ENCODE results near the gene RBCK1.

The RBCK1 gene

DNA sequence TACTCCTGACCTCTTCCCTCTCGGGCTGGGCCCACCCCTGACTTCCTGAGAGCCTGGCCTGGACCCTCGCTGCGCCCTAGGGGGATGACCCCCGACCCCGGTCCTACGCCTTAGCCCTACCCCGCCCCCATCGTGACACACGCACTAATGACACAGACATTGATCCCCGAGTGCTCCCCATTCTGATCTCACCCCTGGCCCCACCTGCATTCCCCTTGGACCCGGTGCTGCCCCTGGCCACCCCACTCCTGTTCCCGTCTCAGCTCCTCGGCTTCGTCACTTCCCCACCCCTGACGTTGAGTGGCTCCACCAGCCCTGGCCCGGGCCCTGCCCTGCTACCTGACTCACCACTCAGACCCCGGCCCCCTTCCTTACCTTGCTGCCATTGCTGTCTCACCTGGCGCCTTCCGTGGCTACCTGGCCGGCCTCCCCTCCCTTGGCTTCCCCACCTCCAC lies 12.1 kb downstream of the RBCK1 start:
- DNase-seq = no peak

DNA sequence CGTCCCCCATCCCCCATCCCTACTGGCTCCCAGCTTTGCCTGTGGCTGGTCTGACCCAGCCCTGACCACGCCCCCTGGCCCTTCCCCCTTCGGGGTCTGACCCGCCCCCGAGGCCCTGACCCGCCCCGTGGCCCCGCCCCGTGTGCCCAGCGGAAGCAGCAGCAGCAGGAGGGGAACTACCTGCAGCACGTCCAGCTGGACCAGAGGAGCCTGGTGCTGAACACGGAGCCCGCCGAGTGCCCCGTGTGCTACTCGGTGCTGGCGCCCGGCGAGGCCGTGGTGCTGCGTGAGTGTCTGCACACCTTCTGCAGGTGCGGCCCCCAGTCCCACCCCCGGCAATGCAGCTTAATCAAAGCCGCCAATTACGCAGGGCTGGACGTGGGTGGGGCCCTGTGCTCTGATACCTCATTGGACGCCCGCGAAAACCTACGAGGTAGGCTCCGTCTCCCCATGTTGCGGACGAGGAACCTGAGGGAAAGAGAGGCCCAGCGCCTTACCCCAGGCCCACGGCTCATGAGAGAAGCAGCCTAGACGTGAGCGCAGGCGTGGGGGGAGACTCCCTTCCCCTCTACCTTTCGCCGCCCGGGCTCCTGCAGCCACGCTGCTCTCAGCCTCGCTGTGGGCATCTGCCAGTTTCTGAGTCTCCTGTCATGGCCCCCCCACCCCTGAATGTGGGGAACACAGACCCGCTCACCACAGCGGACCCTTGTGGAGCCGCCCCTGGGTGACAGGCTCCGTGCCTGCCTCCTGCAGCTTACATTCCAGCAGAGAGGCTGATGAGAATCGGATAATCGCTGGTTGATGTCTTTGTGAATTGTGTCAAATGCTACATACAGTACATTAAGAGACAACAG lies 12.8 kb downstream of the RBCK1 start:
- DNase-seq = no peak

DNA sequence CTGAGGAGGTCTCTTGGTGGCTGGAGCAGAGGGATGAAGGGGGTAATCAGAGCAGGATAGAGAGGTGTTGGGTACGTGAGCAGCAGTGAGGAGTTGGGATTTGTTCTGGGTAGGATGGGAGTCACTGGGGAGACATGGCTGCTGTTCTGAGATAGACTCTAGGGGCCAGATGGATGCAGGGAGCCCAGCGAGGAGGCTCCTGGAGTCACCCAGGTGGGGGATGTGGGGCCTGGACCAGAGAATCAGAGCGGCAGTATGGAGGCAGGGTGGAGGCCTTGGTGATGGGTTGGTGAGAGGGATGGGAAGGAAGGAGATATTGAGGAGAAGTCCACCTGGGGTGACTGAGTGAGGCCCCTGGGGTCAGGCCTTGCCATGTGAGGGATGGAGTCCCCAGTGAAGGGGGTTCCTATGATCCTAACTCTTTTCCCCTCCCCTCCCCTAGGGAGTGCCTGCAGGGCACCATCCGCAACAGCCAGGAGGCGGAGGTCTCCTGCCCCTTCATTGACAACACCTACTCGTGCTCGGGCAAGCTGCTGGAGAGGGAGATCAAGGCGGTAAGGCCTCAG lies 13.7 kb downstream of the RBCK1 start:
- DNase-seq = no peak

DNA sequence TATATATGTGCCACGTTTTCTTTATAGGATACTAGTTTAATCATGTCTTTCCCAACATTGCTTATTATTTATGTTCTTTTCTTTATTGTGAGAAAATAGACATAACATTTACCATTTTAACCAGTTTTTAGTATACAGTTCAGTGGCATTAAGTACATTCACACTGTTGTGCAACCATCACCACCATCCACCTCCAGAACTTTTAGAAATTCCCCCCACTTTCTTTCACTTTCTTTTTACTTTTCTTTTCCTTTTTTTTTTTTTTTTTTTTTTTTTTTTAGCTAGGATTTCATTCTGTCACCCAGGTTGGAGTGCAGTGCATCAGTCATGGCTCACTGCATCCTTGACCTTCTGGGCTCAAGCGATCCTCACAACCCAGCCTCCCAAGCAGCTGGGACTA lies 18.5 kb downstream of the RBCK1 start:
- no peak for DNase-seq

DNA sequence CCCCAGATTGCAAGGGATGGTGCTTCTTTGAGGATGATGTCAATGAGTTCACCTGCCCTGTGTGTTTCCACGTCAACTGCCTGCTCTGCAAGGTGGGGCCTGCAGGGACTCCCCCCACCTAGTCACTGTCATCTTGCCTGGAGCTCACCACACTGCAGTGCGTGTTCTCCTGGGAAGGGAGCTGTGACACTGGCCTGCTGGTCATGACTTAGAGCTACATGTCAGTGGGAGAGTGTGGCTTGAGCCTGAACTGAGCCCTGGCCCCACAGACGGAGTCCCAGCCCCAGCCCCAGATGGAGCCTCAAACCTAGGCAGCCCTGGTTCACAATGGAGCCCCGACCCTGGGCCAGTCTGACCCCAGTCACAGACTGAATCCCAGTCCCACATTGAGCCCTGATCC lies 19.3 kb downstream of the RBCK1 start:
- DNase-seq = no peak

DNA sequence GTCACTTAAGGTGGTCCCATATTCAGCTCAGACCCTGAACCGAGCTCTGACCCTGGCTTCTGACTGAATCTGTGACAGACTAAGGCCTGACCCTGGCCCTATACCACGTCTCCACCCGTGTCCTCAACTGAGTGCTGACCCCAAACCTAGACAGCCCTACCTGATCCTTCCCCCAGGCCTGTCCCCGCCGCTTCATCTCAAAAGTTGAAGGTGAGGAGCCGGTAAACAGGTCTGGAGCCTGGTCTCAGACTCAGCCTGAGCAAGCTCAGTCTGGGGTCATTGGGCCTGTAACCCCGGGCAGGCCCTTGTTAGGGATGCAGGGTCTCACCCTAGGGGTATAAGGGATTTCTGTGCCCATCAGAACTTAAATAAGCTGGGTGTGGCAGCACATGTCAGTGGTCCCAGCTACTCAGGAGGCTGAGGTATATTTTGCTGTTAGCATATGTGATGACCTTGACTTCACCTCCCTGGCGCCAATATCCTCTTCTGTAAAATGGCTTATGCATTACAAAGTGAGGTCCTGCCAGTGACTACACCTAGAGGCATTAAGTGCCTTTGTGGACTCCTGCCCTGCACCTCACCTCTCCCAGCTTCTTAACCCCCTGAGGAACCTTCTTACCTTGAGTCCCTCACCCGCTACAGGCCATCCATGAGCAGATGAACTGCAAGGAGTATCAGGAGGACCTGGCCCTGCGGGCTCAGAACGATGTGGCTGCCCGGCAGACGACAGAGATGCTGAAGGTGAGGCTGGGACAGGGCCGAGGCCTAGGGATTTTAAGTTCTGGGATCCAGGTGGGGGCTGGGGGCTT lies 20.0 kb downstream of the RBCK1 start:
- DNase-seq = no peak

DNA sequence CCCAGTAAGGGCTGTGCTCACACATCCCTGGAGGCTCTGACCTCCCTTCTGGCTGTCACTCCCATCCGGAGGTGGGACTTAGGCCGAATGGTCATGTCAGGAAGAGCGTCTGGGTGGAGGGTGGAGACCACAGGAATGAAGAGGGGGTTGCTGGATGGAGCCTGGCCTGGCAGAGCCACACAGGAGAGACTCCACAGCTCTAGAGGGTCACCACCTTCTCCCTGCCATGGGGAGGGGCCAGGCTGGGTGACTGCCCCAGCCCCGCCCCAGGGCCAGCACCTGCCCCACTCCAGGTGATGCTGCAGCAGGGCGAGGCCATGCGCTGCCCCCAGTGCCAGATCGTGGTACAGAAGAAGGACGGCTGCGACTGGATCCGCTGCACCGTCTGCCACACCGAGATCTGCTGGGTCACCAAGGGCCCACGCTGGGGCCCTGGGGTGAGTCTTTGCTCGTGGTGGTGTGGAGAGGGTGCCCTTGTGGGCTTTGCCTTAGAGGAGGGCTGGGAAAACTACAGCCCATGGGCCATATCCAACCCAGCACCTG lies 20.6 kb downstream of the RBCK1 start:
- DNase-seq = no peak

DNA sequence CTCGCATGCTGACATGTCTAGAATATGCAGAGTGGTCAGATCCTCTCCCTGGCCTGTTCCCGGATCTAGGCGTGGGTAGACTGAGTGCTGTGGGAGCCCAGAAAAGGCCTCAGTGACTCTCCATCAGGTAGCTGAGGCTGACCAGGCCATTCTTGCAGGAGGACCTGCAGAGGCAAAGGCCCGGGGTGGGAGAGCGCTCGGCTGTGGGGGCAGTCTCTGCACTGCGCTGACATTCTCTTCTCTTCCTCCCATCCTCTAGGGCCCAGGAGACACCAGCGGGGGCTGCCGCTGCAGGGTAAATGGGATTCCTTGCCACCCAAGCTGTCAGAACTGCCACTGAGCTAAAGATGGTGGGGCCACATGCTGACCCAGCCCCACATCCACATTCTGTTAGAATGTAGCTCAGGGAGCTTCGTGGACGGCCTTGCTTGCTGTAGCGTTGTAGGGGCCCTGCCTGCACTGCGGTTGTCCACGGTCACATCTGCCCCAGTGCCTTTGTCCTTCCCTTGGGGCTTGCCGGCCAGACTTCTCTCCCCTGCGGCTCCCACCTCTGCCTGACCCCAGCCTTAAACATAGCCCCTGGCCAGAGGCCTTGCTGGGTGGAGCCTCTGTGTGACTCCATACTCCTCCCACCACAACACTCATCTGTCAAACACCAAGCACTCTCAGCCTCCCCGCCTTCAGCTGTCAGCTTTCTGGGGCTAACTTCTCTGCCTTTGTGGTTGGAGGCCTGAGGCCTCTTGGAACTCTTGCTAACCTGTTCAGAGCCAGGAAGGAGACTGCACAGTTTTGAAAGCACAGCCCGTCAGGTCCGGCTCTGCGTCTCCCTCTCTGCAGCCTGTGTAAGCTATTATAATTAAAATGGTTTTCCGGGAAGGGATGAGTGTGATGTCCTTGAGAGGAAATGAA lies 22.2 kb downstream of the RBCK1 start:
- no peak for DNase-seq

DNA sequence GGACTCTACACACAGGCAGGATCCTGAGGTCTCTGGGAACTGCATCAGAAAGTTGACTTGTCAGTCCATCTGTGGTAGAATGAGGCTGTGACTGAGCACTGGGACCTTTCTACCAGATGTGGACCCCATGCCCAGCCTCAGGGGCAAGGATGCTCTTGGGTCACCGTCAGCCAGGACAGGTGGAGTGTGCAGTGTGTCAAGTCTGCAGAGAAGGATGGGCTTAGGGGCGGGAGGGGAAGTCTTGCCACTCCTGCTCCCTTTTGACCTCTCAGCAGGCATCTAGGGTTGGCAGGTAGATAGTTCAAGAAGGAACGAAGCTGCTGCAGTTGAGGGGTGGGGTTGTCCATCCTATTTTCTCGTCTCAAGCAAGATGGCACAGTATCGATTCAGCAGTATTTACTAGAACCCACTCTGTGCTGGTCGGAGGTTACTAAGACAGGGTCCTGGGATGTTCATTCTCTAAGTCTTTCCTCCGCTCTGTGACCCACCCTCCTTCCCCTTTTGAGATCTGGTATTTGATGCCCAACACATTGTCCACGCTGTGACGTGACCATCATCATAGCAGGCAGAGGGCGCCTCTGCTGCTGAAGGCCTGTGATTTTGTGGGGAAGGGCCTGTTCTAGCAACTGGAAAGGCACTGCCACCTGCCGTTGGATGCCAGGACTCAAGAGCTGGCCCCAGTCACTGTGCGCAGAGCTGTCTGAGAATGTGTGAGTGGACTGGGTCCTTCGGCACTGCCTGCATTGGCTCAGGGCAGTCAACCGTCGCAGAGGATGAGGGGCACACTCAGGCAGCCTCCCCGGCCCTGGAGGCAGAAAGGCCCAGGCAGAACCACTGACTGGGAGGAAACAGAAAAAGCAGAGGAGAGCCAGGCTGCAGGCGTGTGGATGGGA lies 23.2 kb downstream of the RBCK1 start:
- peak; percentile 66 for DNase-seq

DNA sequence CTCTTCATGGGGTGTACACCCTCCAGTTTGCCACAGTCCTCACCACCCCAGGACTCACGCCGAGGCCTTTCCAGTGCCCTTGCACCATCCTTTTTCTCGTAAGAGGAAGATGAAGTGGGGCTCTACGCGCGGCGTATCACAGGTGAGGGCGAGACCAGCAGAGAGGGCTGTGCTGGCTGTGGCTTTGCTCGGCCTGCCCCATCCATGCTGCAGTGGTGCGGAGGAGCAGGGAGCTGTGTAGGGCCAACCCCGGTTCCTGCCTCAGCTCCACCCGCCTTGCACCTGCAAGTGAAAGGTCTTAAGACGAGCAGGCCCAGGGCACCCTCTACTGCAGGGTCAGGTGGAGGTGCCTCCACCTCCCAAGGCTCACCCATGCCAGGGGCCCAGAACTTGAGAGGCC lies 24.1 kb downstream of the RBCK1 start:
- DNase-seq = no peak

DNA sequence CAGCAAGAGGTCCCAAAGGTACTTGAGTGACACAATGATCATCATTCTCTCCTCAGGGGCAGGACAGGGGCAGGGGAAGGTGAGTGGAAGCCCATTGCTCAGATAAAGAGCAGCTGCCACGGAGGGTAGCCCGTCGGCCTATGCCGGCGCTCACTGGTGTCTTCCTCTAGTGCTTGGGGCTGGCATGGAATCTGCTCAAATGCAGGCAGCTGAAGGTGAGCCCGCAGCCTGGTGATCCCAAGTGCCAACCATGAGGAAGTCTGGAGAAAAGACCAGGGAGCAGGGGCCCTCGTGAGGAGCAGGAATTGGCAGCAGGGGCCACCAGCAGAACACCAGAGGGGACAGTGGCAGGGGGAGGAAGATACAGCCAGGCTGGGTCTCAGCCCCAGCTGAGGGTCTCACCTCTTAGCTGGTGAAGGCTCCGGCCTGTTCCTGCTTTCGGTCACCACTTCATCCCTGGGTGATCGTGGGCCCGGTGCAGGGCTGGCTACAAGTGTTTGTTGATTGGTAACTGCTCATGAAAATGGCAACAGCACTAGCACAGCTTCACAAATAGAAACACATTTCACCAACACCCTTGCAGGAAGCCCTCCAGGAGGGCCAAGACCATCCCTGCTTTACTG lies 24.7 kb downstream of the RBCK1 start:
- no peak for DNase-seq

DNA sequence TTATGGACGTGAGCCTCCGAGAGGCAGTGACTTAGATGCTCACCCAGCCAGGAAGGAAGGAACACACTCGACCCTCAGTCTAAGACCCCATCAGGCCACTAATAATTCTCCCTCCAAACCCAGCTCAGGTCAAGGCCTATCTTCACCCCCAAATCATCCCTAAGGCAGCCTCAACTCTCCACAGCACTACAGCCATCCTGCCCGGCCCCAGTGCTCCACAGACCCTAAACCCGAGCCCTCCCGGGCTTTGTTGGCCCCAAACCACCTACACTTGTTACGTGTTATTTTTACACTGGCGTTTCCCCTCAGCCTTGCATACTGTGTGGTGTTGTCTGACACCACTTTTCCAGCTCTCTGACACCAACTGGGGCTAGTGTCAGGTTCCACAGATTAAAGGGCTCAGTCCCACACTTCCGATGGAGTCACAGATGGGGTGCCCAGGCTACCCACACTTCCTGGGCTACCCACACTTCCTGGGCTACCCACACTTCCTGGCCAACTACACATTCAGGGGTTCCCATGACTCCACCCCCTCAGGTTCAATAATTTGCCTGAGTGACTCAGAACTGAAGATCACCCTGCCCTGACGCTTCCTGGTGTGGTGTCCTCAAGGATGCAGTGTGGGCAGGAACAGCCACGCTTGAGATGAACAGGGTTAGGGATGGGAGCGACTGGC lies 25.3 kb downstream of the RBCK1 start:
- DNase-seq = no peak

DNA sequence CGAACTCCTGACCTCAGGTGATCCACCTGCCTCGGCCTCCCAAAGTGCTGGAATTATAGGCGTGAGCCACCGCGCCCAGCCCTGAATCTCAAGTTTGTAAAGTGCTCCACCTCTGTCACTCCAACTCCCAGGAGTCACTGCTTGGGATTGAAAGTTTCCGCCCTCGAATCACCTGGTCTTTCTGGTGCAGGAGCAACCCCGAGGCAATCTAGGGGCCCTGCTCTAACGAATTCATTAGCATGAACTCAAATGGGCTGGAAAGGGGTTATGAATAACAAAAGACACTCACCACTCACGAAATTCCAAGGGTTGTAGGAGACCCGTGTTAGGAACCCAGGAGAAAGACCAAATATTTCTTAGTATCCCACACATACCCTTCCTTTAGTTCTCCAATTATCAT lies 26.1 kb downstream of the RBCK1 start:
- DNase-seq = no peak

DNA sequence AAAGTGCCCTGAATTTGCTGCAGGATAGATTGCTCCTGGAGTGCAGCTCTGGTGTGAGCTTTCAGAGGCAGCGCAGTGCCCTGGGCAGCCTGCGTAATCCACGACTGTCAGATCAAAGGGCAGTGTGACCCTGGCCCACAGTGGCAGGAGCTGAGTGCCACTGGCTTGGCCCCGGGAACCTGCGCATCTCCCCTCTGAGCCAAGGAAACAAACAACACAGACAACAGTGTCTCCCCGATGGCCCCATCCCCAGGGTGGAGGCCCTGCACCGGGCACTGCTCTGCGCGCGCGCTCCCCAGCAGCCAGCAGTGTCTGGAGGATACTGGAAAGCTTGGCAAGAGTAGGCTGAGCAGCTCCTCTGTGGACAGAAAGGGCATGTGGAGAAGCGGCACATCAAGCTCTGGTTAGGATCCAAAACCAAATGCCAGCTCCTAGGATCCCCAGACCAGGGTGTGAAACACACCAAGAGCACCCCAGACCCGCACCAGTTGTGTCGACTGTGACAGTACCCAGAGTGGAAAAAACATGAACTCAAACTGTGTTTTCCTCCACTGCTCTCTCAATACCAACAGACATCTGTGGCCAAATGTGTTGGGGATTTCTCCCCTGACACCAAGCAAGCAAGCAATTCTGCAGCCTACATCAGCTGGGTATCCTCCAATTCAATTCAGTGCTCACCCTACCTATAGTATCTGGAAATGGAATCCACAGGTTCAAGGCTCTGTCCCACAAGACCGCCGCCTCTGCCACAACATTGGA lies 26.7 kb downstream of the RBCK1 start:
- DNase-seq = no peak

DNA sequence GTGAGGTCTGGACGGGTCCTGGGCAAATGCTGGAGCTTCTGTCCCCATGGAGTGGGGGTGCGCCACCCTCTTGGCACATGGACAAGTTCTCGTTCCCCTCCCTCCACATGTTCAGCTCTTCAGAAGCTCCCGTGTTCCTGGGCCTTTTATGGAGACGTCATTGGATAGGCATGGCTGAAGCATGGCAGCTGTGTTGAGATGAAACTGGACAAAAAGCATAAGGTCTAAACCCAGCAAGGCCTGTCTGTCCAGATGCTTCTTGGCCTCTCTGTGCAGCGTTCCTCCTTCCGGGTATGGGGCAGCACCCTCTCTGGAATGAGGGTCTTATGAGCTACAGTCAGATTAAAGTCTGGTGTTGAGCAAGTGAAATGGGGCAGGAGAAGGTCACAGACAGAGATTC lies 27.5 kb downstream of the RBCK1 start:
- no peak for DNase-seq

DNA sequence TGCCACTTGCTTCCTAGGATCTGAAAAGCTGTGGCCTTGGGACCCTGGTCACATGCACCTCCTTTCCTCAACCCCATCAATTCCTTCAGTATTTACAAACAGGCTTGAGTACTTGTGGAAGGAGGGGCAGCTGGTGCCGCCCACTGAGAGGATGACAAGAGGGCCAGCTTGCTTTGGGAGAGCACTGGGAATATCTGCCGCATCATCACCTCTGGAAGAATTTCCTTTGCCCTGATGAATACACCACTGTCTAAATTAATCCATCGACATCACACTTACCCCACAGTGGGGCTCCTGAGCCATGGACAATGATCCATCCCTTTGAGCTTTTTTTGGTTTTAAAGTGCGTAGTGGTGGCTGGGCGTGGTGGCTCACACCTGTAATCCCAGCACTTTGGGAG lies 28.4 kb downstream of the RBCK1 start:
- DNase-seq = no peak

DNA sequence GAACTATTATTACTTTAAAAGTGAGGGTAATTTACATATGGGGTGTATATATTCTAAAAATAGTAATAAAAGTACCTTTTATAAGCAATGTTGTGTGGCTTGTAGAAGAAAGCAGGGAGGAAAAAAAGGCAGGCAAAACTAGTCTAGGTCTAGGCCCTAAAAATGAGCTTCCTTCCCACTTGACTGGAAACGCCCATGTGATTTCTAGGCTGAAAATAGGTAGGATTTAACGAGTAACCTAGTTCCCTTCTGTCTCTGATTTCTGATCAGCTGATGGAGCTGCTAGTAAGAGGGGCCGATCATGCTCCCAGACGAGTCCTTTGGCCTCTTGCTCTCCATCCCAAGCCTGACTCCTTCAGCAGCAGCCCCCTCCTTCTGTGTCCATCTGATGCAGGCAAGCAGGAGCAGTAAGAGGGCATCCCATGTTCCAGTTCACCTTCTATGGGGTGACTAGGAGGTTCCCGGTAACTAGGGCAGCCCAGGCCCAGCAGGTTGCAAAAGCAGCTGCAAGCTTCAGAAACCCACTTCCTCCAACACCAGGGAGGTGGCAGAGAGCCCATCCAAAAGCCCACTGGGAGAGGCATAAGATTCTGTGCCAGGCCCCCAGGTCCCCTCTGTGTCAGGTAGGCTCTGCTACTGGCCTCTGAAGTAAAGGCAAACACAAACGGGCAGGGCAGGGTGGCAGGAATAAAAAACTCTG lies 29.8 kb downstream of the RBCK1 start:
- no peak for DNase-seq

DNA sequence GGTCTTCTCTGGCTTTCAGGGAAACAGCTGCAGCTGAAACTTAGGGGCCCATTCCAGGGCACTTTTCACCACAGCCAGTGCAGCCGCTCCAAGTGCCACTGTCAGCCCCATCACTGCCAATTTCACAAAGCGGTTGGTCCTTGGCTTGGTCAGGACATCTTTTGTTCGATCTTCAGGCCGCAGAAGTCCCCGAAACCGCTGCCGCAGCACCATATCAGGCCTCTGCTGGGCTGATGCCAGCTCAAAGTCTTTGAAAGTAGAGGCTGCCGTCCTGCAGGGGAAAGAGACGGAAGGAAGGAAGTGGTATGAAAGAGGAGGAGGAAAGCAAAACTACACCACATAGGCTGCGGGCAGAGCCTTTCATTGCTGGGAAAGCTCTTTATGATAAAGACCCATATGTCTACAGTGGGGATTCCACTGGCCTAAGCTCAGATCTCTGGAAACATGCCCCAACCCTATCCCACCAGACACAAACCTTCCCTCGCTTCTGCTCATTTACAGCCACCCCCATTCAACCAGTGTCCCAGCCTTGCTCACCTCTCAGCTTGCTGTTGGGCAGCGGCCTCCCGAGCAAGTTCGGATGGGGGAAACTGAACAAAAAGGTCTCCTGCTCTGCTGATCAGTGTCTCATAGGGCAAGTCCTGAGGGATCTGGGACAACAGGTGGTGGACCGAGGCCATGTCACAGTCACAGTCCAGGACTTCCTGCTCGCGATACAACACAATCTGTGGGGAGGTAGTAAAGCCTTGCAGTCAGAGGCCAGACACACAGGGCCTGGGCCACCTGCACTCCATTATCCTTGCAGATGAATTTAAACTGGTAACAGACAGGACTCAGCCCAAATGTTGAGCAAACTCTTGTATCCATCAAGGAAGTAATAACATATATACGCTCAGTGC lies 30.7 kb downstream of the RBCK1 start:
- DNase-seq = no peak
